ENCODE results near the gene NLRC3.

GRCh38 chr16:3518986-3519348 is 58.2 kb downstream of the NLRC3 start:
- TF ChIP-seq, protein P1, sequence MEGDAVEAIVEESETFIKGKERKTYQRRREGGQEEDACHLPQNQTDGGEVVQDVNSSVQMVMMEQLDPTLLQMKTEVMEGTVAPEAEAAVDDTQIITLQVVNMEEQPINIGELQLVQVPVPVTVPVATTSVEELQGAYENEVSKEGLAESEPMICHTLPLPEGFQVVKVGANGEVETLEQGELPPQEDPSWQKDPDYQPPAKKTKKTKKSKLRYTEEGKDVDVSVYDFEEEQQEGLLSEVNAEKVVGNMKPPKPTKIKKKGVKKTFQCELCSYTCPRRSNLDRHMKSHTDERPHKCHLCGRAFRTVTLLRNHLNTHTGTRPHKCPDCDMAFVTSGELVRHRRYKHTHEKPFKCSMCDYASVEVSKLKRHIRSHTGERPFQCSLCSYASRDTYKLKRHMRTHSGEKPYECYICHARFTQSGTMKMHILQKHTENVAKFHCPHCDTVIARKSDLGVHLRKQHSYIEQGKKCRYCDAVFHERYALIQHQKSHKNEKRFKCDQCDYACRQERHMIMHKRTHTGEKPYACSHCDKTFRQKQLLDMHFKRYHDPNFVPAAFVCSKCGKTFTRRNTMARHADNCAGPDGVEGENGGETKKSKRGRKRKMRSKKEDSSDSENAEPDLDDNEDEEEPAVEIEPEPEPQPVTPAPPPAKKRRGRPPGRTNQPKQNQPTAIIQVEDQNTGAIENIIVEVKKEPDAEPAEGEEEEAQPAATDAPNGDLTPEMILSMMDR (IDR thresholded peaks at IDR 0.05) = no peak
- TF ChIP-seq POLR2A (IDR thresholded peaks at IDR 0.05) = no peak

All from esophagus squamous epithelium (tissue), 4 donors.